Lower lobe of right lung (tissue), 2 donors: Measurements from ENCODE around the gene ADPRS. TPM values are rescaled to one million over a fixed set of nuclear protein-coding genes. Genes with fewer than 3 reads are reported as not detected.

Experiments used
- ATAC-seq, 2 donors: fragments of 200-7000 bp; cut with Tn5 transposase; one replicate each; pipeline ENCODE4 v1.9.1; 2020 to 2022; ENCODE audit warnings: mild to moderate bottlenecking in 2 of 2, moderate library complexity in 2 of 2
- DNase-seq: peaks from one replicate; pipeline ENCODE4 v3.0.0-alpha.2; 2020
- H3K27ac ChIP-seq: fragments of 200-600 bp; one replicate; pipeline ENCODE4 v1.8.0; 2022
- H3K27me3 ChIP-seq: fragments of 200-600 bp; one replicate; pipeline ENCODE4 v1.8.0; 2022; ENCODE audit warnings: low read depth
- H3K36me3 ChIP-seq: fragments of 200-600 bp; one replicate; pipeline ENCODE4 v1.8.0; 2022; ENCODE audit warnings: mild to moderate bottlenecking
- H3K4me1 ChIP-seq: fragments of 200-600 bp; one replicate; pipeline ENCODE4 v1.8.0; 2022
- H3K4me3 ChIP-seq: fragments of 200-600 bp; one replicate; pipeline ENCODE4 v1.8.0; 2022; ENCODE audit warnings: mild to moderate bottlenecking
- H3K9me3 ChIP-seq: fragments of 200-600 bp; one replicate; pipeline ENCODE4 v1.8.0; 2022
- CTCF ChIP-seq: fragments of 200-600 bp; IDR thresholded peaks from one replicate; pipeline ENCODE4 v1.8.0; 2022; ENCODE audit warnings: antibody characterized with exemption, mild to moderate bottlenecking
- intact Hi-C: fragments of 100-400 bp; cut with DNase I; formaldehyde crosslinking; loops from one replicate; pipeline ENCODE4 v1.11.0; 2022
- total RNA-seq: library from RNA; stranded (reverse); fragmentation: NEBNext Ultra II Directional; extraction: Animal tissue kit (Norgen Biotek cat#: 25700); gene quantifications from one replicate; pipeline ENCODE4 v1.2.1, GENCODE V29; 2021
- donor health status: DM: no; HTN: yes; CAD: no; lungs with severe emphysema.

ADPRS gene
- total RNA-seq, 1 donor from 2014 or later, result 32.4 TPM

- H3K4me3 ChIP-seq, result no peak overlapping the region
- TF ChIP-seq CTCF, result no peak
- no peaks in the 10 kb centered on the region for H3K4me1 ChIP-seq
- DNase-seq (no peak), ATAC-seq (no peak)
- H3K27me3 ChIP-seq, result no peaks in the 10 kb centered on the region
- no peak overlapping the region for H3K27ac ChIP-seq
- no peaks in the 10 kb centered on the region for H3K9me3 ChIP-seq
- intact Hi-C loops, result no loop called here
- peaks cover 9% of the 10 kb centered on the region for H3K36me3 ChIP-seq
These were observed 26.4 kb upstream of the ADPRS start for GRCh38 chr1:36062315-36062714.

GRCh38 chr1:36067871-36068270 lies 20.8 kb upstream of the ADPRS start:
- H3K27ac ChIP-seq, result no peak overlapping the region

GRCh38 chr1:36068866-36069265 lies 19.8 kb upstream of the ADPRS start:
- Histone ChIP-seq H3K27me3 (no peaks in the 10 kb centered on the region), H3K27ac (no peak overlapping the region), H3K4me3 (no peak overlapping the region), H3K4me1 (no peaks in the 10 kb centered on the region), H3K36me3 (no peaks in the 10 kb centered on the region), H3K9me3 (no peaks in the 10 kb centered on the region)
- intact Hi-C loops, result no loop called here
- no peak for TF ChIP-seq CTCF
- ATAC-seq, result no peak
- no peak for DNase-seq

More at GRCh38 chr1:36067871-36068270, 20.8 kb upstream of the ADPRS start:
- intact Hi-C loops, result no loop called here
- TF ChIP-seq CTCF, result no peak
- ATAC-seq (no peak), DNase-seq (no peak)
- H3K4me3 ChIP-seq, result no peak overlapping the region
- H3K4me1 ChIP-seq, result no peaks in the 10 kb centered on the region
- H3K36me3 ChIP-seq, result no peaks in the 10 kb centered on the region
- no peaks in the 10 kb centered on the region for H3K27me3 ChIP-seq
- H3K9me3 ChIP-seq, result no peaks in the 10 kb centered on the region

GRCh38 chr1:36070349-36070748 lies 18.3 kb upstream of the ADPRS start:
- intact Hi-C loops, result no loop called here
- DNase-seq, result no peak

GRCh38 chr1:36076979-36077573 lies 11.6 kb upstream of the ADPRS start:
- no peak for DNase-seq
- H3K27ac ChIP-seq, result no peak overlapping the region
- no peak overlapping the region for H3K4me3 ChIP-seq
- no peaks in the 10 kb centered on the region for H3K36me3 ChIP-seq
- H3K9me3 ChIP-seq, result no peaks in the 10 kb centered on the region
- no peak for ATAC-seq
- no peaks in the 10 kb centered on the region for H3K4me1 ChIP-seq
- intact Hi-C loops, result no loop called here
- no peaks in the 10 kb centered on the region for H3K27me3 ChIP-seq
- no peak for TF ChIP-seq CTCF

More at GRCh38 chr1:36070349-36070748, 18.3 kb upstream of the ADPRS start:
- Histone ChIP-seq H3K27me3 (no peaks in the 10 kb centered on the region), H3K36me3 (no peaks in the 10 kb centered on the region), H3K9me3 (no peaks in the 10 kb centered on the region), H3K4me3 (no peak overlapping the region), H3K4me1 (no peaks in the 10 kb centered on the region), H3K27ac (no peak overlapping the region)
- no peak for ATAC-seq
- no peak for TF ChIP-seq CTCF
